GM19043 (cell line): Measurements from ENCODE around the gene CYP24A1.

Source experiments
- ATAC-seq: cut with Tn5 transposase; IDR thresholded peaks from one replicate; pipeline ENCODE4 v1.9.1; 2021; ENCODE audit warnings: low read depth; ENCODE audit not compliant: unreplicated experiment

CYP24A1 gene

GRCh38 chr20:54173653-54174456 is at the start of gene CYP24A1:
TSS of gene CYP24A1 (minus strand) at chr20:54173986. CDS start at chr20:54173579, 407 bp downstream.
- ATAC-seq = no peak

- no peak for ATAC-seq
Observed at GRCh38 chr20:54223285-54223684, 49.5 kb upstream of the CYP24A1 start.

GRCh38 chr20:54221996-54222890 is 48.5 kb upstream of the CYP24A1 start:
- no peak for ATAC-seq

- no peak for ATAC-seq
Observed at GRCh38 chr20:54221353-54221752, 47.6 kb upstream of the CYP24A1 start.

GRCh38 chr20:54220722-54221121 is 46.9 kb upstream of the CYP24A1 start:
- ATAC-seq = no peak

- no peak for ATAC-seq
Observed at GRCh38 chr20:54219751-54220426, 46.1 kb upstream of the CYP24A1 start.

GRCh38 chr20:54218470-54218869 is 44.7 kb upstream of the CYP24A1 start:
- ATAC-seq = no peak

- ATAC-seq = no peak
Observed at GRCh38 chr20:54217762-54218161, 44.0 kb upstream of the CYP24A1 start.

- no peak for ATAC-seq
Observed at GRCh38 chr20:54215157-54215789, 41.5 kb upstream of the CYP24A1 start.

GRCh38 chr20:54214566-54214965 is 40.8 kb upstream of the CYP24A1 start:
- no peak for ATAC-seq

- no peak for ATAC-seq
Observed at GRCh38 chr20:54212871-54213270, 39.1 kb upstream of the CYP24A1 start.

GRCh38 chr20:54212226-54212625 is 38.4 kb upstream of the CYP24A1 start:
- no peak for ATAC-seq

- ATAC-seq = no peak
Observed at GRCh38 chr20:54209216-54209813, 35.5 kb upstream of the CYP24A1 start.

- peak; percentile 18 for ATAC-seq
Observed at GRCh38 chr20:54208548-54209176, 34.9 kb upstream of the CYP24A1 start.

GRCh38 chr20:54207743-54208547 is 34.2 kb upstream of the CYP24A1 start, which contains the start of gene PFDN4:
TSS of gene PFDN4 (plus strand) at chr20:54208087. CDS start at chr20:54208101, 14 bp downstream.
- ATAC-seq = peak; percentile 93

GRCh38 chr20:54207053-54207742 is 33.4 kb upstream of the CYP24A1 start:
- no peak for ATAC-seq

- ATAC-seq = no peak
Observed at GRCh38 chr20:54205450-54205849, 31.7 kb upstream of the CYP24A1 start.

GRCh38 chr20:54204481-54204880 is 30.7 kb upstream of the CYP24A1 start:
- no peak for ATAC-seq
